Measurements from ENCODE around the gene HOXA1.

HOXA1 gene

GRCh38 chr7:27121684-27122076, 25.9 kb upstream of the HOXA1 start:
- H3K9me3 ChIP-seq (ENCODE audit: control insufficient read depth, low read length) = no peaks in the 10 kb centered on the region
- H3K36me3 ChIP-seq (ENCODE audit: control insufficient read depth, insufficient read depth, low read length) = no peaks in the 10 kb centered on the region
- no peaks in the 10 kb centered on the region for H3K27me3 ChIP-seq (ENCODE audit: control insufficient read depth, insufficient read depth, low read length)
- H3K9ac ChIP-seq (ENCODE audit: low read length) = peak overlapping the region; percentile 73
- H3K4me1 ChIP-seq (ENCODE audit: control insufficient read depth, insufficient read depth, low read length) = peaks cover 48% of the 10 kb centered on the region
- peak overlapping the region; percentile 34 for H3K4me3 ChIP-seq (ENCODE audit: low read length)

GRCh38 chr7:27119412-27119911, 23.7 kb upstream of the HOXA1 start:
- no peaks in the 10 kb centered on the region for H3K27me3 ChIP-seq (ENCODE audit: control insufficient read depth, insufficient read depth, low read length)
- H3K9ac ChIP-seq (ENCODE audit: low read length) = no peak overlapping the region
- H3K4me1 ChIP-seq (ENCODE audit: control insufficient read depth, insufficient read depth, low read length) = peaks cover 52% of the 10 kb centered on the region
- no peak overlapping the region for H3K4me3 ChIP-seq (ENCODE audit: low read length)
- no peaks in the 10 kb centered on the region for H3K9me3 ChIP-seq (ENCODE audit: control insufficient read depth, low read length)
- no peaks in the 10 kb centered on the region for H3K36me3 ChIP-seq (ENCODE audit: control insufficient read depth, insufficient read depth, low read length)

- peaks cover 51% of the 10 kb centered on the region for H3K4me1 ChIP-seq (ENCODE audit: control insufficient read depth, insufficient read depth, low read length)
- no peak overlapping the region for H3K9ac ChIP-seq (ENCODE audit: low read length)
- no peaks in the 10 kb centered on the region for H3K36me3 ChIP-seq (ENCODE audit: control insufficient read depth, insufficient read depth, low read length)
Observed at GRCh38 chr7:27118580-27118979, 22.8 kb upstream of the HOXA1 start.

GRCh38 chr7:27117887-27118491, 22.2 kb upstream of the HOXA1 start:
- Histone ChIP-seq H3K9ac (ENCODE audit: low read length) (peak overlapping the region; percentile 50), H3K36me3 (ENCODE audit: control insufficient read depth, insufficient read depth, low read length) (no peaks in the 10 kb centered on the region), H3K27me3 (ENCODE audit: control insufficient read depth, insufficient read depth, low read length) (no peaks in the 10 kb centered on the region), H3K4me1 (ENCODE audit: control insufficient read depth, insufficient read depth, low read length) (peaks cover 45% of the 10 kb centered on the region), H3K9me3 (ENCODE audit: control insufficient read depth, low read length) (no peaks in the 10 kb centered on the region), H3K4me3 (ENCODE audit: low read length) (no peak overlapping the region)

More at GRCh38 chr7:27118580-27118979, 22.8 kb upstream of the HOXA1 start:
- Histone ChIP-seq H3K9me3 (ENCODE audit: control insufficient read depth, low read length) (no peaks in the 10 kb centered on the region), H3K4me3 (ENCODE audit: low read length) (no peak overlapping the region), H3K27me3 (ENCODE audit: control insufficient read depth, insufficient read depth, low read length) (no peaks in the 10 kb centered on the region)

GRCh38 chr7:27116962-27117886, 21.4 kb upstream of the HOXA1 start:
- H3K4me1 ChIP-seq (ENCODE audit: control insufficient read depth, insufficient read depth, low read length) = peaks cover 47% of the 10 kb centered on the region

GRCh38 chr7:27116031-27116961, 20.5 kb upstream of the HOXA1 start:
- H3K9ac ChIP-seq (ENCODE audit: low read length) = peak overlapping the region; percentile 95
- peak overlapping the region; percentile 57 for H3K4me3 ChIP-seq (ENCODE audit: low read length)
- no peaks in the 10 kb centered on the region for H3K36me3 ChIP-seq (ENCODE audit: control insufficient read depth, insufficient read depth, low read length)
- peaks cover 50% of the 10 kb centered on the region for H3K4me1 ChIP-seq (ENCODE audit: control insufficient read depth, insufficient read depth, low read length)
- no peaks in the 10 kb centered on the region for H3K27me3 ChIP-seq (ENCODE audit: control insufficient read depth, insufficient read depth, low read length)
- H3K9me3 ChIP-seq (ENCODE audit: control insufficient read depth, low read length) = no peaks in the 10 kb centered on the region

More at GRCh38 chr7:27116962-27117886, 21.4 kb upstream of the HOXA1 start:
- H3K36me3 ChIP-seq (ENCODE audit: control insufficient read depth, insufficient read depth, low read length) = no peaks in the 10 kb centered on the region
- no peaks in the 10 kb centered on the region for H3K9me3 ChIP-seq (ENCODE audit: control insufficient read depth, low read length)
- H3K4me3 ChIP-seq (ENCODE audit: low read length) = peak overlapping the region; percentile 57
- no peaks in the 10 kb centered on the region for H3K27me3 ChIP-seq (ENCODE audit: control insufficient read depth, insufficient read depth, low read length)
- H3K9ac ChIP-seq (ENCODE audit: low read length) = peak overlapping the region; percentile 95

- Histone ChIP-seq H3K27me3 (ENCODE audit: control insufficient read depth, insufficient read depth, low read length) (no peaks in the 10 kb centered on the region), H3K4me1 (ENCODE audit: control insufficient read depth, insufficient read depth, low read length) (peaks cover 50% of the 10 kb centered on the region), H3K36me3 (ENCODE audit: control insufficient read depth, insufficient read depth, low read length) (no peaks in the 10 kb centered on the region)
Observed at GRCh38 chr7:27115221-27116026, 19.6 kb upstream of the HOXA1 start.

GRCh38 chr7:27114881-27115220, 19.1 kb upstream of the HOXA1 start:
- Histone ChIP-seq H3K27me3 (ENCODE audit: control insufficient read depth, insufficient read depth, low read length) (no peaks in the 10 kb centered on the region), H3K9me3 (ENCODE audit: control insufficient read depth, low read length) (no peaks in the 10 kb centered on the region), H3K9ac (ENCODE audit: low read length) (peak overlapping the region; percentile 95), H3K4me3 (ENCODE audit: low read length) (peak overlapping the region; percentile 57), H3K4me1 (ENCODE audit: control insufficient read depth, insufficient read depth, low read length) (peaks cover 50% of the 10 kb centered on the region), H3K36me3 (ENCODE audit: control insufficient read depth, insufficient read depth, low read length) (no peaks in the 10 kb centered on the region)

More at GRCh38 chr7:27115221-27116026, 19.6 kb upstream of the HOXA1 start:
- Histone ChIP-seq H3K9me3 (ENCODE audit: control insufficient read depth, low read length) (no peaks in the 10 kb centered on the region), H3K9ac (ENCODE audit: low read length) (peak overlapping the region; percentile 95), H3K4me3 (ENCODE audit: low read length) (peak overlapping the region; percentile 57)

- no peaks in the 10 kb centered on the region for H3K36me3 ChIP-seq (ENCODE audit: control insufficient read depth, insufficient read depth, low read length)
- no peaks in the 10 kb centered on the region for H3K9me3 ChIP-seq (ENCODE audit: control insufficient read depth, low read length)
- H3K4me1 ChIP-seq (ENCODE audit: control insufficient read depth, insufficient read depth, low read length) = peaks cover 51% of the 10 kb centered on the region
- peak overlapping the region; percentile 80 for H3K9ac ChIP-seq (ENCODE audit: low read length)
- peak overlapping the region; percentile 65 for H3K4me3 ChIP-seq (ENCODE audit: low read length)
- H3K27me3 ChIP-seq (ENCODE audit: control insufficient read depth, insufficient read depth, low read length) = no peaks in the 10 kb centered on the region
Observed at GRCh38 chr7:27113991-27114769, 18.4 kb upstream of the HOXA1 start.

GRCh38 chr7:27112955-27113949, 17.5 kb upstream of the HOXA1 start:
- Histone ChIP-seq H3K4me1 (ENCODE audit: control insufficient read depth, insufficient read depth, low read length) (peaks cover 60% of the 10 kb centered on the region), H3K4me3 (ENCODE audit: low read length) (peak overlapping the region; percentile 51), H3K27me3 (ENCODE audit: control insufficient read depth, insufficient read depth, low read length) (no peaks in the 10 kb centered on the region), H3K9ac (ENCODE audit: low read length) (peak overlapping the region; percentile 83), H3K9me3 (ENCODE audit: control insufficient read depth, low read length) (no peaks in the 10 kb centered on the region), H3K36me3 (ENCODE audit: control insufficient read depth, insufficient read depth, low read length) (no peaks in the 10 kb centered on the region)

Data from mucosa of stomach (tissue), 1 donor.